Epithelial cell of esophagus (primary cell): ENCODE measurements around the gene NRXN3.

ENCODE experiments used
- DNase-seq: peaks from one replicate; pipeline ENCODE4 v3.0.0; 2010; ENCODE audit warnings: low read depth
- H3K4me3 ChIP-seq: 2 replicates; pipeline ENCODE4 v1.5.1; 2011; ENCODE audit warnings: mild to moderate bottlenecking, low read length, control low read depth
- CTCF ChIP-seq: IDR thresholded peaks from 2 replicates; pipeline ENCODE4 v1.5.1; 2011; ENCODE audit warnings: low read depth, mild to moderate bottlenecking, low read length, control low read depth, inconsistent platforms; ENCODE audit not compliant: insufficient read depth; ENCODE audit errors: missing control alignments

NRXN3 gene

GRCh38 chr14:78764240-78764639, 594.1 kb downstream of the NRXN3 start:
- no peak for TF ChIP-seq CTCF
- peak; percentile 45 for DNase-seq
- H3K4me3 ChIP-seq = no peak overlapping the region

- DNase-seq = no peak
These were observed 594.5 kb downstream of the NRXN3 start for GRCh38 chr14:78764645-78765044.

GRCh38 chr14:78767436-78767835, 597.3 kb downstream of the NRXN3 start:
- H3K4me3 ChIP-seq = no peak overlapping the region
- no peak for TF ChIP-seq CTCF
- no peak for DNase-seq

More at GRCh38 chr14:78764645-78765044, 594.5 kb downstream of the NRXN3 start:
- no peak for TF ChIP-seq CTCF
- H3K4me3 ChIP-seq = no peak overlapping the region

GRCh38 chr14:78782551-78782950, 612.4 kb downstream of the NRXN3 start:
- H3K4me3 ChIP-seq = no peak overlapping the region
- TF ChIP-seq CTCF = no peak
- peak; percentile 4 for DNase-seq

GRCh38 chr14:78785265-78785664, 615.1 kb downstream of the NRXN3 start:
- no peak overlapping the region for H3K4me3 ChIP-seq
- TF ChIP-seq CTCF = no peak
- peak; percentile 14 for DNase-seq

GRCh38 chr14:78788467-78789360, 618.5 kb downstream of the NRXN3 start:
- peak; percentile 70 for DNase-seq
- no peak overlapping the region for H3K4me3 ChIP-seq
- TF ChIP-seq CTCF = no peak

- no peak overlapping the region for H3K4me3 ChIP-seq
- peak; percentile 23 for TF ChIP-seq CTCF
- no peak for DNase-seq
These were observed 620.1 kb downstream of the NRXN3 start for GRCh38 chr14:78790271-78790670.
